Measurements from ENCODE around the gene PABPC3.

DNA sequence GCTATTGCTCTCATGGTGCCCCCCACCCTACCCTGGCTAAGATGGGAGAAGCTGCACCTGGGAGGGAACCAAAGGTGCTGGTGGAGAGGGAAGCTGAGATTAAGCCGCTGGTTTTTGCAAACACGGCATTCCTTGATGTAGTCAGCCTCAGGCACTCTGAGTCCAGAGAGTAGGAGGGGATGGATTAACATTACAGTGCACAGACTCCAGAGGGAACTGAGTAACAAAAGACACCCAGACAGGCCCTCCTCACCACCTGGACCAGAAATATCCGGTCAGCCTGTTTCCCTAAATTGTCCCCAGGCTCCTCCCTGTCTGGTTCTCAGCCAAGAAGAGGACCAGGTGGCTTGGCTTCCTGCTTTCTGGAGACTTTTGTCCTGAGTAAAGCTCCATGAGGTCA, 28.9 kb upstream of the PABPC3 start:
- TF ChIP-seq, protein P1, sequence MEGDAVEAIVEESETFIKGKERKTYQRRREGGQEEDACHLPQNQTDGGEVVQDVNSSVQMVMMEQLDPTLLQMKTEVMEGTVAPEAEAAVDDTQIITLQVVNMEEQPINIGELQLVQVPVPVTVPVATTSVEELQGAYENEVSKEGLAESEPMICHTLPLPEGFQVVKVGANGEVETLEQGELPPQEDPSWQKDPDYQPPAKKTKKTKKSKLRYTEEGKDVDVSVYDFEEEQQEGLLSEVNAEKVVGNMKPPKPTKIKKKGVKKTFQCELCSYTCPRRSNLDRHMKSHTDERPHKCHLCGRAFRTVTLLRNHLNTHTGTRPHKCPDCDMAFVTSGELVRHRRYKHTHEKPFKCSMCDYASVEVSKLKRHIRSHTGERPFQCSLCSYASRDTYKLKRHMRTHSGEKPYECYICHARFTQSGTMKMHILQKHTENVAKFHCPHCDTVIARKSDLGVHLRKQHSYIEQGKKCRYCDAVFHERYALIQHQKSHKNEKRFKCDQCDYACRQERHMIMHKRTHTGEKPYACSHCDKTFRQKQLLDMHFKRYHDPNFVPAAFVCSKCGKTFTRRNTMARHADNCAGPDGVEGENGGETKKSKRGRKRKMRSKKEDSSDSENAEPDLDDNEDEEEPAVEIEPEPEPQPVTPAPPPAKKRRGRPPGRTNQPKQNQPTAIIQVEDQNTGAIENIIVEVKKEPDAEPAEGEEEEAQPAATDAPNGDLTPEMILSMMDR (IDR thresholded peaks at IDR 0.05; ENCODE audit: insufficient read depth, low read length, poor library complexity, severe bottlenecking): no peak
- TF ChIP-seq EZH2phosphoT487 (conservative IDR thresholded peaks at IDR 0.05; ENCODE audit: low read length): no peak
